Loucy (cell line): ENCODE results near the gene MRS2.

Experiments
- H2AFZ ChIP-seq: fragments of 200-600 bp; sonication (generic); 2 replicates; pipeline ENCODE4 v1.6.0; 2016; ENCODE audit warnings: antibody characterized with exemption, mild to moderate bottlenecking, low read length, moderate library complexity
- H3F3A ChIP-seq: fragments of 200-600 bp; 2 replicates; pipeline ENCODE4 v1.6.0; 2016; ENCODE audit warnings: antibody characterized with exemption, low read depth, mild to moderate bottlenecking
- H3K27me3 ChIP-seq: fragments of 200-600 bp; sonication (generic); 2 replicates; pipeline ENCODE4 v1.6.1; 2014; ENCODE audit warnings: low read length, mild to moderate bottlenecking; ENCODE audit not compliant: insufficient read depth, poor library complexity, severe bottlenecking
- H3K36me3 ChIP-seq: fragments of 200-600 bp; sonication (generic); 2 replicates; pipeline ENCODE4 v1.6.1; 2016; ENCODE audit warnings: low read length; ENCODE audit not compliant: insufficient read depth
- H3K4me1 ChIP-seq: fragments of 200-600 bp; sonication (generic); 2 replicates; pipeline ENCODE4 v1.5.1; 2014; ENCODE audit warnings: low read length, mild to moderate bottlenecking; ENCODE audit not compliant: insufficient read depth, poor library complexity, severe bottlenecking
- H3K4me2 ChIP-seq: fragments of 200-600 bp; sonication (generic); 2 replicates; pipeline ENCODE4 v1.6.0; 2014; ENCODE audit warnings: antibody characterized with exemption, low read length, low read depth, mild to moderate bottlenecking; ENCODE audit not compliant: poor library complexity, severe bottlenecking
- H3K4me3 ChIP-seq: fragments of 200-600 bp; sonication (generic); 2 replicates; pipeline ENCODE4 v1.5.1; 2014; ENCODE audit warnings: low read length, mild to moderate bottlenecking, mixed read lengths; ENCODE audit not compliant: poor library complexity, severe bottlenecking
- H3K79me2 ChIP-seq: fragments of 200-600 bp; sonication (generic); 2 replicates; pipeline ENCODE4 v1.6.1; 2014; ENCODE audit warnings: low read length; ENCODE audit not compliant: insufficient read depth
- H3K9ac ChIP-seq: fragments of 200-600 bp; sonication (generic); 2 replicates; pipeline ENCODE4 v1.6.0; 2014; ENCODE audit warnings: mild to moderate bottlenecking, low read depth, low read length, moderate library complexity; ENCODE audit not compliant: poor library complexity, severe bottlenecking
- H3K9me2 ChIP-seq: fragments of 200-600 bp; sonication (generic); replicated peaks from 2 replicates; pipeline ENCODE4 v1.6.1; 2016; ENCODE audit warnings: low read depth, low read length, mixed read lengths
- H3K9me3 ChIP-seq: fragments of 200-600 bp; sonication (generic); 2 replicates; pipeline ENCODE4 v1.6.1; 2014; ENCODE audit warnings: mild to moderate bottlenecking, antibody characterized with exemption, low read length, low read depth; ENCODE audit not compliant: insufficient read depth
- H4K20me1 ChIP-seq: fragments of 200-600 bp; sonication (generic); 2 replicates; pipeline ENCODE4 v1.6.0; 2014; ENCODE audit warnings: antibody characterized with exemption, low read length, mild to moderate bottlenecking; ENCODE audit not compliant: insufficient read depth, poor library complexity, severe bottlenecking
- EZH2phosphoT487 ChIP-seq: fragments of 200-600 bp; IDR thresholded peaks from 2 replicates; pipeline ENCODE4 v1.6.1; 2018; ENCODE audit warnings: antibody characterized with exemption, mild to moderate bottlenecking, moderate library complexity, borderline replicate concordance
- TF ChIP-seq, protein P1 (sequence below): fragments of 200-600 bp; sonication (generic); conservative IDR thresholded peaks from 2 replicates; pipeline ENCODE4 v1.5.1; 2014; ENCODE audit warnings: mild to moderate bottlenecking, antibody characterized with exemption, low read length

MRS2 gene

GRCh38 chr6:24448828-24449525 is 46.2 kb downstream of the MRS2 start:
- Histone ChIP-seq H3K36me3 (no peaks in the 10 kb centered on the region), H3K4me2 (no peak overlapping the region), H4K20me1 (no peaks in the 10 kb centered on the region), H3K4me3 (no peak overlapping the region), H3K9ac (no peak overlapping the region), H3F3A (no peaks in the 10 kb centered on the region), H3K4me1 (peaks cover 8% of the 10 kb centered on the region), H3K27me3 (no peaks in the 10 kb centered on the region), H3K9me3 (no peaks in the 10 kb centered on the region), H3K79me2 (no peaks in the 10 kb centered on the region), H2AFZ (no peak overlapping the region), H3K9me2 (no peaks in the 10 kb centered on the region)
- TF ChIP-seq, protein P1, sequence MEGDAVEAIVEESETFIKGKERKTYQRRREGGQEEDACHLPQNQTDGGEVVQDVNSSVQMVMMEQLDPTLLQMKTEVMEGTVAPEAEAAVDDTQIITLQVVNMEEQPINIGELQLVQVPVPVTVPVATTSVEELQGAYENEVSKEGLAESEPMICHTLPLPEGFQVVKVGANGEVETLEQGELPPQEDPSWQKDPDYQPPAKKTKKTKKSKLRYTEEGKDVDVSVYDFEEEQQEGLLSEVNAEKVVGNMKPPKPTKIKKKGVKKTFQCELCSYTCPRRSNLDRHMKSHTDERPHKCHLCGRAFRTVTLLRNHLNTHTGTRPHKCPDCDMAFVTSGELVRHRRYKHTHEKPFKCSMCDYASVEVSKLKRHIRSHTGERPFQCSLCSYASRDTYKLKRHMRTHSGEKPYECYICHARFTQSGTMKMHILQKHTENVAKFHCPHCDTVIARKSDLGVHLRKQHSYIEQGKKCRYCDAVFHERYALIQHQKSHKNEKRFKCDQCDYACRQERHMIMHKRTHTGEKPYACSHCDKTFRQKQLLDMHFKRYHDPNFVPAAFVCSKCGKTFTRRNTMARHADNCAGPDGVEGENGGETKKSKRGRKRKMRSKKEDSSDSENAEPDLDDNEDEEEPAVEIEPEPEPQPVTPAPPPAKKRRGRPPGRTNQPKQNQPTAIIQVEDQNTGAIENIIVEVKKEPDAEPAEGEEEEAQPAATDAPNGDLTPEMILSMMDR = no peak
- TF ChIP-seq EZH2phosphoT487 = no peak

GRCh38 chr6:24451581-24452388 is 49.0 kb downstream of the MRS2 start:
- Histone ChIP-seq H3K4me3 (no peak overlapping the region), H3K79me2 (no peaks in the 10 kb centered on the region), H3K9me2 (no peaks in the 10 kb centered on the region), H3K9ac (no peak overlapping the region), H4K20me1 (no peaks in the 10 kb centered on the region), H3F3A (no peaks in the 10 kb centered on the region), H2AFZ (no peak overlapping the region), H3K36me3 (no peaks in the 10 kb centered on the region), H3K27me3 (no peaks in the 10 kb centered on the region), H3K4me1 (peaks cover 8% of the 10 kb centered on the region), H3K4me2 (no peak overlapping the region), H3K9me3 (no peaks in the 10 kb centered on the region)
- TF ChIP-seq, protein P1 = no peak
- no peak for TF ChIP-seq EZH2phosphoT487

- no peak overlapping the region for H3K4me2 ChIP-seq
- TF ChIP-seq EZH2phosphoT487 = no peak
- TF ChIP-seq, protein P1 = no peak
- no peak overlapping the region for H2AFZ ChIP-seq
- peaks cover 8% of the 10 kb centered on the region for H3K4me1 ChIP-seq
- H3K79me2 ChIP-seq = no peaks in the 10 kb centered on the region
- H3K4me3 ChIP-seq = no peak overlapping the region
- H3K36me3 ChIP-seq = no peaks in the 10 kb centered on the region
- no peak overlapping the region for H3K9ac ChIP-seq
- H3K9me3 ChIP-seq = no peaks in the 10 kb centered on the region
- no peaks in the 10 kb centered on the region for H4K20me1 ChIP-seq
- H3K9me2 ChIP-seq = no peaks in the 10 kb centered on the region
- no peaks in the 10 kb centered on the region for H3K27me3 ChIP-seq
- no peaks in the 10 kb centered on the region for H3F3A ChIP-seq
These were observed 51.2 kb downstream of the MRS2 start for GRCh38 chr6:24453921-24454320.
